HG03025 (cell line): ENCODE data around the gene KIAA0319L.
A peak's percentile ranks its signal among the peaks of the same experiment; 100 is the strongest.
"Not testable (repeated sequence)": the region's sequence is repeated elsewhere in the genome, so short reads cannot be mapped to it uniquely, and the experiment has no call there.

Experiments used
- ATAC-seq: cut with Tn5 transposase; IDR thresholded peaks from one replicate; pipeline ENCODE4 v1.9.1; 2021; ENCODE audit warnings: mild to moderate bottlenecking, moderate library complexity; ENCODE audit not compliant: unreplicated experiment, low FRiP score

The KIAA0319L gene

DNA sequence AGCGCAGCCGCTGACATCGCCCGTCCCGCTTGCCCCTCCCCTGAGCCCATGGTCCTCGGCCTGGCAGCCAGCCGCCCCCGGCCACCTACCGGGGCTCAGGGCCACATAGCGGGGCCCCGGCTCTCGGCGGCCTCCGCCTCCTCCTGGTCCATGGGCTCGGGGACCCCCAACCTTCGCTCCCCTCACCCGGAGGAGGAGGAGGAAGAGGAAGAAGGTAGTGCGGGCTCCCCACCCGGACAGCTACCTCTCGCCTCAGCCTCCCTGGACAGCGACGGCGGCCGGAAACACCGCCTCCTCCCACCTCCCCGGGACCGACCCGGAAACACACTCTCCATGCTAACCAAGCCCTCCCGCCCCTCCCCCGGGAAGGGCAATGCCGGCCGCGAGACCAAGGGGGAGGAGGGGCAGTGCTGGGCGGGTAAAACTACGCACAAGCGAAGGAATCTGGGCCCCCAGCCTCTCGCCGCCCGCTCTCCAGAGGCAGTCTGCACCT lies at the start of gene KIAA0319L:
Gene KIAA0319L (minus strand): TSS at position 286 of the 493 bp plus-strand sequence. CDS start 2,912 bp downstream, outside the sequence.
- peak; percentile 63 for ATAC-seq

DNA sequence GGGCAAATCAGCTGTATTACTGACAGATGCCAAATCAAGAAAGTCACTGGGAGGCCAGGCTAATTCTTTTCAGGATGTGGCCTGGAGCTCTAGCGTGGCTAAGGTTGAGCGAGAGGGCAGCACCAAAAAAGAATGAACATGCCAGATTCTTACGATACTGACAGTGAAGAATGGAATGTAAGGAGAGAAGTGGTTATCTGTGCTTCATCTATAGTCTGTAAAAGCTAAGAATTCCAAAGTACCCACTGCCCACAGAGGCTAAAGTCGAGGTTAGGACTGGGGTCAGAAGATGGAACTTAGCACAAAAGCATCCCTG lies 48.6 kb upstream of the KIAA0319L start:
- ATAC-seq: no peak

DNA sequence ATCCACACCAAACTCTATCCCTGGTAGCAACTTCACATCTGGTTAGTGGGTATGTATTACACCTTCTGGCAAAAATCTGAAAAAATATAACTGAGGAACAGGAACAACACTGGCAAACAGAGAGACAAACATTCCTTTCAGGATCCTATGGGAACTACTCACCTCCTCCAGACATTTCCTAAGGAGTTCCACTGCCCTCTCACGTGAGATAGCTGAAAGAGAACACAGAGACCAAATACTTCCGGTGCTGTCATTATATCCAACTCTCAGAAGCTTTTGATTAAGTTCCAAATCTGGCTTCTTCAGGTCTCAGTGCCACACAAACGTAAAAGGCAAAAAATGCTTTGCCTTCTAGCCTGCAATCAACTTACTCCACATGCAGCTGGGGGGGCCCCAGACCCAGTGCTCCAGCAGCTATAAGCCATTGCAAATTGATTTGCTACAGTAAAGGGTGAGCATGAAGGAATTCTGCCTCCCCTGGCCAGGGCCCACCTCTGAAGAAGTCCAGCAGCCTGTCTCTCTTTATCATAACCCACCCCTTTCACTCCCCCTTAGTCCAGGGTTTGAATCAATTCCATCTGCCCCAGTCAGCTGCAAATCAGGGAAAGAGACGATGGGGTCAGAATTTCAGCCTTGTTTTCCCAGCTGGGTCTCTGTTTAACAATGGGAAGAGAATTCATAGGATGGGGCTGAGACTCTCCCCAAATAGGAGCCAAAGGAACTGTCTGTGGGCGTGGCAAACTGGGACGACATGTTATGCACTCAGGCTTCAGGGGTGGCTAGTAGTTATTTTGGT lies 48.1 kb upstream of the KIAA0319L start:
- ATAC-seq: no peak

DNA sequence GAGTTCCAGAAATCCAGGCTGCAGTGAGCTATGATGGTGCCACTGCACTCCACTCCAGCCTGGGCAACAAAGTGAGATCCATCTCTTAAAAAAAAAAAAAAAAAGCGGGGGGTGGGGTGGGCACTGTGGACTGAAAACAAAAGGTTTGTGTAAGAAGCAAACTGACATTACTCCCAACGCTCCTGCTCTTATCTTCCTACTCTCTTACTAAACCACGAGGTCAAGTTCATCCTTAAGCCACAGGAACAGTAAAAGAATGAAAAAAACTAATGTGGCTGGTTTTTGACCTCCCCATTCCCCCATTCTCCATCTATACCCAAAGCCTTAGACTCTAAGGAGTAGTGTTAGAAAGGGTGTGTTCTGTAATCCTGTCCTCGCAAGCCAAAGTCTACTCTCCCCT lies 46.7 kb upstream of the KIAA0319L start:
- no peak for ATAC-seq

DNA sequence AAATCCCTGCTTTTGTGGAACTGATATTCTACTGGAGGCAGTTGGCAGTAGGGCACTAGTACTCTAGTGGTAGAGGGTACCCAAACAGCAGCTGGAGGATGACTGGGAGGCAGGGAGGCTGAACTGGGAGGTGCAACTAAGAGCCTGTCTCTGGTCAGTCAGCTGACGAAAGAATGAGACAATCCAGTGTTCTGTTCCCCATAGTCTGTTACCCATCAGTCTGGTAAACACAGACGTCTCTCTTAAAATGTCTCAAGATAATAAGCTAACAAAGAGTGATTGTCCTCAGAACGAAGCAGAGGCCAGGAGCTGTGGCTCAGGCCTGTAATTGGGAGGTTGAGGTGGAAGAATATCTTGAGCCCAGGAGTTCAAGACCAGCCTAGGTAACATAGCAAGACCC lies 46.3 kb upstream of the KIAA0319L start:
- no peak for ATAC-seq

DNA sequence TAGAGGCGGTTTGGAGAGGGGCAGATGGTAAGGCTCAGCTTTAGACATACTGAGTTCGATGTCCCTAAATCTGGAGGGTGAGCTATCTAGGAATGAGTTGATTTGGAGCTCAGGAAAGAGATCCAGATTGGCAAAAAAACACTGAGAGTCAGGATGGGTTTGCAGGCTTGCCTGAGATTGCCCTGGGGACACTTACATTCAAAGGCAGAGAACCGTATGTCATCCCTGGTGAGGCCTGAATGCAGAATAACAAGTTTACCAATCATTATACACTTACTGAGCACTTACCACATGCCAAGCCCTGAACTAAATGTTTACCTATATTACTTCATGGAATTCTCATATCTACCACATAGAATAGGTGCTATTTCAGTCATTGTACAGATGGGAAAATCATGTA lies 43.4 kb upstream of the KIAA0319L start:
- ATAC-seq: no peak

DNA sequence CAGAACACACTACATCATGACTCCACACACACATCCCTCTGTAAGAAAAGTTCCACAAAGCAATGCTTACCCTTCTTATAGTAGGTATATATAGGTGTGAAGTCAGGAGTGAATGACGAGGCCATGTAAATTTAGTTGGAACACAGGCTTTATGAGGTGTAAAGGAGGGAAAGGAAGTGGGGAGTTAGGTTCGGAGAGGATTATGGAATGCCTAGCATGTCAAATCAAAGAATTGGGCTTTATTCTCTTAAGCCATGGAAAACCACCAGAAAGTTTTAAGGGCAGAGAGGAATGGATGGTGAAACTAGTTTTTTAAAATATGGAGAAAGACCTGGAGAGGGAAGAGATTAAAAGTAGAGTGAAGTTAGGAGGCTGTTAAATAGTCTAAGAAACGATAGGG lies 42.2 kb upstream of the KIAA0319L start:
- no peak for ATAC-seq

DNA sequence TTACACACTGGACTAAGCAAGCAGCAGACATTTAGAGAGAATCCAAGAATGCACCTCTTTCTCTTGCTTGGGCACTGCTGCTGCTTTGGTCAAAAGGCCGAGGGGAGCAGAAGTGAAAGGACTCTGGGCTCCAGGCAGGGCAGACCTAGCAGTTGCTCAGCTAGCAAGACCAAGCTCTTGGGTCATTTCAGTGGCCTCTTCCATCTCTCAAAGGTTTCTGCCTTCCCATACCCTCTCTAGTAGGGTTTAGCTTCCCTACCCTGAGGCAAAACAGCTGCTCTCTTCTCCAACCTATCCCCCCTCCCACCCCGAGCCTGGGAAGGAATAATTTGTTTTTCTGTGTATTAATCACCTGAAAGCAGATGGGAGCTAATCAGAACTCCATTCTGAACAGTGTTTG lies 41.7 kb upstream of the KIAA0319L start:
- no peak for ATAC-seq

DNA sequence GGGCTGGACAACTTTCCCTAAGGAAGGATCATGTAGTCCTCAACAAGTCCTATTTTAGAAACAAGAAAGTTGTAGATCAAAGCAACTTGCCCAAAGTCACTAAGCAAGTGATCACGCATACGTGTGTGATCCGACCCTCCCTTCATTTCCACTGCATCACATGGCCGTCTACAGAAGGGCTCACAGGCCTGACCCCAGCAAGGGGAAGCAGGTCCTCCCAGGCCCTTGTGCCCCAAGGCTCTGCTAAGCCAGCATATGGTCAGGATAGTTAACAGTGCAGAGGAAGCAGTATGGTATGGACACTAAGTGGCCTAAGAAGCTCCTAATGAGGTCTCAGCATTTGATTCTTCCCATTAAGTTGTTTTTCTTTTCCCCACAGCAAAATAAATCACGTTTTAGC lies 40.7 kb upstream of the KIAA0319L start:
- ATAC-seq: no peak

DNA sequence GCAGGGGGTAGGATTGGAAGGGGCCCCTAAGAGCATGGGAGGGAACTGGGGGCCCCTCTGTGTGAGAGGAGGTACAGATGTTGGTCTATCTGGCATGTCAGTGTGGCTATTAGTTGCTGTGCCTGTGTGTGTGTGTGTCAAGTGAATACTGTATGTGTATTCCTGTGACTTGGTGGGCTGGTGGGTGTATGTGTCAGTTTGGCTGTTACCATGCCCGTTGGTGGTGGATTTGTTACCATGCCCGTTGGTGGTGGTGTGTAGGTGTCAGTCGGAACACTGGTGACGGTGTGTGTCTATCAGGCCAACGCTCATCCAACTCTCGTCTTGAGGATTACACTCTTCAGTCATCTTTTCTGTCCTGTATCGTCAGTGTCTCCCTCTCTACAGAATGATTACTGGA lies 38.5 kb upstream of the KIAA0319L start:
- no peak for ATAC-seq

DNA sequence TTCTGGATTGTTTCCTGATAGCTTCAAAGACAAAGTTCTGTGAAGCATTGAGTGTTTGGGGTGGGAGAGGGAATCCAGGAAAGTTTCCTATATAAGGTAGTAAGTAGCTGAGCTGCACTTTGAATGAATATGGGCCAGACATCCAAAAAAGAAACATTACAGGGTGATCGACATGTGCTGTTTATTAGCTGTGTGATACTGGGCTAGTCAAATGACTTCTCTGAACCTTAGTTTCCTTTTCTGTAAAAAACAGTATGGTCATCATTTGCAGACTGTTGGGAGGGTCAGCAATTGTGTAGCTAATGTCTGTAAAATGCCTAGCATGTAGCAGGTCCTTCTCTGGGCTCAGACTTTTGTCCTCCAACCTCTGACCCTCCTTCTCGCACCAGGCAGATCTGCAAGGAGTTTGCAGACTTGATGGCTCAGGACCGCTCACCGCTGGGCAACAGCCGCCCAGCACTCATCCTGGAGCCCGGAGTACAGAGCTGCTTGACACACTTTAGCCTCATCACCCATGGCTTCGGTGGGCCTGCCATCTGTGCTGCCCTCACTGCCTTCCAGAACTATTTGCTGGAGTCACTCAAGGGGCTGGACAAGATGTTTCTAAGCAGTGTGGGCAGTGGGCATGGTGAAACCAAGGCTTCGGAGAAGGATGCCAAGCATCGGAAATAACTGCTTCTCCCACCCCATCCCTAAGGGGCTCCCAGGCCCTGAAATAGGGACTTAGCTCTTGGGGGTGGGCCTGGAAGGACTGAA lies 37.0 kb upstream of the KIAA0319L start:
- ATAC-seq: no peak

DNA sequence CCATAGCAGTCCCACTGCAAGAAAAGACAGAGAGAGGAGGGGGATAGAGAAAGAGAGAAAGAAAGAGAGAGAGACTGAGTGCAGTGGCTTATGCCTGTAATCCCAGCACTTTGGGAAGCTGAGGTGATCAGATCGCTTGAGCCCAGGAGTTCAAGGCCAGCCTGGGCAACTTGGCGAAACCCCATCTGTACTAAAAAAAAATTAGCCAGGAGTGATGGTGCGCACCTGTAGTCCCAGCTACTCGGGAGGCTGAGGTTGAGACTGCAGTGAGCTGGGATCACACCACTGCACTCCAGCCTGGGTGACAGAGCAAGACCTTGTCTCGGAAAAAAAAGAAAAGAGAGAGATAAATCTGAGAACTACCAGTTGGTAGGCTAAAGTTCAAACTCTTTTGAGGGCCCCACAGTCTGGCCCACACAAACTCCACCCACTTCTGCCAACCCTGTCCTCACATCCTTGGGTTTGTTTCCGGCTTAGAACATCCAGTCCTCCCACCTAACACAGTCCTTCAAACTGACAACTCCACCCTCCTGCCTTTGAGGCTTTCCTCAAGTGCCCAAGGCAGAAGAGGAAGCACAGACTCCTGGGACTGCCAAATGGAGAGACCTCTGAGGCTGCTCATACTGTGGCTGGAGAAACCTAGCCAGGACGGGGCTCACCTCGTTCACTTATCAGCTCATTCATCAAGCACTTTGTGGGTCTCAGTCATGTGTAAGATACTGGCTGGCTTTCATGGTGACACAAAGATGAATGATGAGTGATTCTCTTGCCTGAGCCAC lies 36.0 kb upstream of the KIAA0319L start:
- no peak for ATAC-seq

DNA sequence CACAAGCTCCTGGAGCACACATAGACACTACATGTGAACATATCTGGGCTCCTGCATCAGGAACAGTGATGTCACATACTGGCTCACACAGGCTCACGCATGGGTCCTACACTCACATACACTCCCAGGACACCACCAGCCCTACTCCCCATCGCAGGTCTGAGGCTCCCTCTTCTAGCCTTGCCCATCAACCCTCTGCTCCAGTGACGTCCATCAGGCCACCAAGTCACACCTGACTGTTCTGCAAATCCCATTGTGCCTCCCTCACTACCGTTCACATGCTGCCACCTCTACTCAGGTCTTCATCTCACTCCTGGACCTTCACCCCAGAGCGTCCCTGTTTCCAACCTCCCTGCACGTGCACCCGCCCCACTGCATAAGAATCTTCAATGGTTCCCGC lies 34.0 kb upstream of the KIAA0319L start:
- ATAC-seq: no peak

DNA sequence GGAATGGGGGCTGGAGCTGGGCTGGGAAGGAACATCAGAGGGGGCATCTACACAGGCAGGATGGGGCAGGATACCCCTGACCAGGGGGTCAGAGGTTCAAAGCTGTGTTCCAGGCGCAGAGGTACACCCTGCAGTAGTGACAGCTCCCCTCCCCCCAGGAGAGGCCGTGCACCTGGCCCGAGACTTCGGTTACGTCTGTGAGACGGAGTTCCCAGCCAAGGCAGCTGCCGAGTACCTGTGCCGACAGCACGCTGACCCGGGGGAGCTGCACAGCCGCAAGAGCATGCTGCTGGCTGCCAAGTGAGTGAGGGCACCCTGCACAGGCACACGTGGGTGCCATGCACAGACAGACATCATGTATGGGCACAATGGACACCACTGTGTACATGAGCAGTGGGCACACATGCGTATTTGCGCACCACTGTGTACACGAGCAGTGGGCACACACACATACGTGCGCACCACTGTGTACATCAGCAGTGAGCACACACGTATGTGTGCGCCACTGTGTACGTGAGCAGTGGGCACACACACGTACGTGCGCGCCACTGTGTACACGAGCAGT lies 33.4 kb upstream of the KIAA0319L start:
- ATAC-seq: no peak

DNA sequence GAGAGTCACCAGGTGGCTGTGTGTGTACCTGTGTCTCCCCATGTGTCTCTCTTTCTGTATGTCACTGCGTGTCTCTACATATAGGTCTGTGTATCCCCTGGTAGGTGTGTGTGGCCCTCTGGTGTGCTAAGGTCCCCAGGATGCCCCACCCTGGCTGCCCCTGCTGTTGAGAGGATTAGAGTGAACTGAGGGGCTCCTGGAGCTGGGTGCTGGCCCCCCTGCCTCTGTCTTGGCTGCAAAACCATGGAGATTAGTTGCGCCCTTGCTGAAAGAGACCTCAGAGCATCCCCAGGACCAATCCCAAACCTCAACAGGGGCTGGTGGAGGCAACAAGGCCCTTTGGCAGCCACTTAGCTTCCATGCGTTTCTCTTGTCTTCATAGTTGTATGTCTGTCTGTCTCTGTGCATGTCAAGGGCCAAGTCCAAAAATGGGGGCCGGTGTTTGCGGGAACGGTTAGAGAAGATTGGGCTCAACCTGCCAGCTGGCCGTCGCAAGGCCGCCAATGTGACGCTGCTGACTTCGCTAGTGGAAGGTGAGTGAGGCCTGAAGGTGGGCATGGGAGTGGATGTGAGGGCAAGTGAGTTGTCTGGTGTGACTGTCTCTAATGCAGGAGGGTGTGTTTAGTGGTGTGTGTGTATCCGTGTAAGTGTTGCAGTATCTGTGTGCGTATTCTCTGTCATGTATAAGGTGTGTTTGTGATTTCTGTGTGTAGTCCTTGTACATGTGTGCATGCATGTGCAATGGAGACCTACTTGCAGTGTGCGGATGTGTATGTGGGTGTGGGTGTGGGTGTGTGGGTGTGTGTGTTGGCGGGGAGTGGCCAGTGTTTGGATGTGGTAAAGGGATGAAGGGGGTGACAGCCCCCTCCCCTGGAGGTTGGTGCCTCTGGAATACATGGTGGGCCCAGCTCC lies 32.6 kb upstream of the KIAA0319L start:
- no peak for ATAC-seq

DNA sequence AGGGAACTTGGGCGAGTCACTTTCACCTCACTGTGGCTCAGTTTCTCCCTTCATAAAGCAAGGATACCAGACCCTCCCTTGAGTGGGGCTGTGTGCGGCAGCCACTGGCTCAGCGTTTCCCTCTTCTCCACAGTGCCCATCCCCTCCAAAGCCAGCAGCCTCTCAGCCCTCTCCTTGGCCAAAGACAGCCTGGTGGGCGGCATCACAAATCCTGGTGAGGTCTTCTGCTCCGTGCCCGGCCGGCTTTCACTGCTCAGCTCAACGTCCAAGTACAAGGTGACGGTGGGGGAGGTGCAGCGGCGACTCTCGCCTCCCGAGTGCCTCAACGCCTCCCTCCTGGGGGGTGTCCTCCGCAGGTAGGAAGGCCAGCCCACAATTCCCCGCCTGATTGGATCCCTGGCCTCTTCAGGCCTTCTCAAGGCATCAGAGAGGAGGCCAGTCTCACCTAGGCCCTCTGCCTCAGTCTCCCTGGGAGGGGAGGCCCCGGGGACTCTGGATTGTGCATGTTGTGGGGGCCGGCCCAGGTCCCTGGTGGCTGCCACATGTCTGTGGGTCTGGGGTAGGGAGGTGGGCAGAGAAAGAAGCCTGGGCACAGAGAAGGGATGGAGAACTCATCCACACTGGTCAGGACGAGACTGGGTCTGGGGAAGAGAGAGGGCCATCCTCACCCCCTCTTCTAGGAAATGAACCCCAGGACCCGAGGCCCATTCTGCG lies 31.2 kb upstream of the KIAA0319L start:
- ATAC-seq: no peak

DNA sequence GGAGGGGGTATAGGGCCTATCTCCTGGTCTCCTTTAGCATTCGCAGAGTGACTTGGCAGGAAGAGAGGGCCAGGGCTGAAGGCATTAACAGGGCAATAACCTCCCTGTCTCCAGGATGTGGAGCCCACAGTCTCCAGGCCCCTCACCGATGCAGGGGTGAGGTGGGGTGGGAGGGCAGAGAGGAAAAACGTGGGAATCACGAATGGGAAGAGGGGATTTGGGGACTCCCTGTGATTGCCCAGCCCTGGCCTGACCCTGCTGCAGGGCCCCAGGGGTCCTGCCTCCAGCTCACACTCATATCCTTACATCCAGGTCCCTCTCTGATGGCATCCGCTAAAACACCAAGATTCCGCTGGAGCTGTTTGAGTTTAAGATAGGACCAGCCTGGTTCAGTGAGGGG lies 30.5 kb upstream of the KIAA0319L start:
- ATAC-seq: no peak

DNA sequence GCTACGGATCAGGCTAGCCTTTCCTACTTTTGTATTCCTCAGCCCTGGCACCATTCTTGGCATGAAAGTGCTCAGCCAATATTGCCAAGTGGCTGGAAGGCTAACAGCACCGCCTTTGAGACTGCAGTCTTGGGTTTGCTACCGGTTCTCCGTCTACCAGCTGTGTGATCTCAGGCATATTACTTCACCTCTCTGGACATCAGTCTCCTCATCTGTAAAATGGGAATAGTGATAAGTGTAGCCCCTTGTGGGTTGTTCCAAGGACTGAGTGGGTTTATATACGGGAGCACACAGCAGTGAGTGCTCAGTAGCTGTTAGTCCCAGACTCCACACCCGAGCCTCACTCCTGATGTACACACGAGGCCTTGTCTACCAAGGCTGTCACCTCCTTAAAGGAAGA lies 29.6 kb upstream of the KIAA0319L start:
- ATAC-seq: no peak

DNA sequence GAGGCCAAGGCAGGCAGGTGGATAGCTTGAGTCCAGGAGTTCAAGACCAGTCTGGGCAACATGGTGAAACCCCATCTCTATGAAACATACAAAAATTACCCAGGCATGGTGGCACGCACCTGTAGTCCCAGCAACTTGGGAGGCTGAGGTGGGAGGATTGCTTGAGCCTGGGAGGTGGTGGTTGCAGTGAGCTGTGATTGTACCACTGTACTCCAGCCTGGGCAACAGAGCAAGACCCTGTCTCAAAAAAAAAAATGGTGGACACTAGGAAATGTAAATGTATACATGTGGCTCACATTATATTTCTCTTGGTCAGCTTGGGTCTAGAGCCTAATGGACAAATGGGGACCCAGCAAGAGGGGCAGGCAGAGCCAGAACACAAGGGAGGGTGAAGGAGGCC lies 28.6 kb upstream of the KIAA0319L start:
- ATAC-seq: not testable (repeated sequence)
